Measurements from ENCODE around the gene COPG1. TPM values are rescaled to one million over a fixed set of nuclear protein-coding genes. Genes with fewer than 3 reads are reported as not detected.

The COPG1 gene
- total and polyA plus RNA-seq, 2 experiments from 2014 or later: 114 to 154 TPM

DNA sequence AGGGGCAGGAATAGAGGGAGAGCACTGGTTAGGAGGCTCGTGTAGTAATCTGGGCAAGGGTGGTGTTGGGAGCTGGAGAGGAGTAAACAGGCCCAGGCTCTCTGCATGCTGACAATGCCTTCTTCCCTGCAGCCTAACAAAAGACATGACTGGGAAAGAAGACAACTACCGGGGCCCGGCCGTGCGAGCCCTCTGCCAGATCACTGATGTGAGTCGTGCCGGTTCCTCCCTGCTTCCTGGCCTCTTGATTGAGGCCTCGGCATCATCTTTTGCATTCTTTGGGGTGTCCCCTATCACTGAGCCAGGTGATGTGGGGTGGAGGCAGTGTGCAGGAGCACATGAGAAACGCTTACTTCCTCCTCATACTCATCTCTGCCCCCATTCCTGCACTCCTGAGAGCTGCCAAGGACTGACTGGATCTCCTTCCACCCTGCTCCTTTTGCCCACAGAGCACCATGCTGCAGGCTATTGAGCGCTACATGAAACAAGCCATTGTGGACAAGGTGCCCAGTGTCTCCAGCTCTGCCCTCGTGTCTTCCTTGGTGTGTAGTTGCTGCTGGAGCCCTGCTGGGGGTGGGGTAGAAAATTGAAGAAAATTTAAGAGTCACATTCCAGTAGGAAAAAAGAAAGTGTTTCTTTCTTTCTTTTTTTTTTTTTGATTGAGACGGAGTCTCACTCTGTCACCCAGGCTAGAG lies 5.3 kb downstream of the COPG1 start:
- peaks cover 55% of the 10 kb centered on the region for H3K36me3 ChIP-seq

DNA sequence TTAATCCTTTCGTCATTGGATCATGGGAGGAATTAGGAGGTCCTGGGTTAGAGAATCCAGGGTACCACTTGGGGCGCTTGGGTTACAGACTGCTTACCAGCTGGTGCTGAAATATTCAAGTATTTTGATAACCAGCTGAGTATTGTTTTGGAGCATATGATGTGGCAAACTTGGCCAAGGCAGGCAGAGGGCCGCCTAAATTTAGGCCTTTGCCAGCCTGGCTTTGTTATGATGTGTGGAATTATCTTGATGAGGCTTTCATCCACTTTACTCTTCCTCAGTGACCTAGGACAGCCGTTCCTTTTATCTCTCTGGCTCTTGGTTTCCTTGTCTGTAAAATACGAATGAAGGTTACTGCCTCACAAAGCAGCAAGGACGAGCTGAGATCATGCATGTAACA lies 6.9 kb downstream of the COPG1 start:
- DNase-seq (ENCODE audit: low read depth in 1 of 2, low spot score in 1 of 2): no peak
- H3K27ac ChIP-seq: no peak overlapping the region
- H3K27me3 ChIP-seq: no peaks in the 10 kb centered on the region
- no peak overlapping the region for H3K4me3 ChIP-seq
- no peak for TF ChIP-seq CTCF (IDR thresholded peaks at IDR 0.05; ENCODE audit: low read depth, low read length)
- no peaks in the 10 kb centered on the region for H3K9me3 ChIP-seq (ENCODE audit: low read depth)
- peaks cover 68% of the 10 kb centered on the region for H3K36me3 ChIP-seq
- H3K4me1 ChIP-seq (ENCODE audit: low read depth): no peaks in the 10 kb centered on the region

More for the DNA sequence above, 5.3 kb downstream of the COPG1 start:
- H3K27me3 ChIP-seq: no peaks in the 10 kb centered on the region
- H3K4me3 ChIP-seq: no peak overlapping the region
- no peak overlapping the region for H3K27ac ChIP-seq
- H3K4me1 ChIP-seq (ENCODE audit: low read depth): no peaks in the 10 kb centered on the region
- DNase-seq (ENCODE audit: low read depth in 1 of 2, low spot score in 1 of 2): no peak
- no peak for TF ChIP-seq CTCF (IDR thresholded peaks at IDR 0.05; ENCODE audit: low read depth, low read length)
- no peaks in the 10 kb centered on the region for H3K9me3 ChIP-seq (ENCODE audit: low read depth)

DNA sequence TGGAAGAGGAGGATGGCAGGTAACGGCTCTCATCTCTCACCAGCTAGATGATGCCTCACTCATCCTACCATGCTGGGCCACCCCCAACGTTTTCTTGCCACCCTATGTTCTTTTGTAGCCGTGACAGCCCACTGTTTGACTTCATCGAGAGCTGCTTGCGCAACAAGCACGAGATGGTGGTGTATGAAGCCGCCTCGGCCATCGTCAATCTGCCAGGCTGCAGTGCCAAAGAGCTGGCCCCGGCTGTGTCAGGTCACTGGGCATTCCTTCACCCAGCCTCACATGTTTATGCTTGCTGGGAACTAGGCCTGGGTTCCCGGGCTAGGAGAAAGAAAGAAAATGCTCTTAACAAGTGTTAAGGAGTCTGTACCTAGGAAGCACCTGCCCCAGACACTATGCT lies 8.2 kb downstream of the COPG1 start:
- peaks cover 67% of the 10 kb centered on the region for H3K36me3 ChIP-seq

DNA sequence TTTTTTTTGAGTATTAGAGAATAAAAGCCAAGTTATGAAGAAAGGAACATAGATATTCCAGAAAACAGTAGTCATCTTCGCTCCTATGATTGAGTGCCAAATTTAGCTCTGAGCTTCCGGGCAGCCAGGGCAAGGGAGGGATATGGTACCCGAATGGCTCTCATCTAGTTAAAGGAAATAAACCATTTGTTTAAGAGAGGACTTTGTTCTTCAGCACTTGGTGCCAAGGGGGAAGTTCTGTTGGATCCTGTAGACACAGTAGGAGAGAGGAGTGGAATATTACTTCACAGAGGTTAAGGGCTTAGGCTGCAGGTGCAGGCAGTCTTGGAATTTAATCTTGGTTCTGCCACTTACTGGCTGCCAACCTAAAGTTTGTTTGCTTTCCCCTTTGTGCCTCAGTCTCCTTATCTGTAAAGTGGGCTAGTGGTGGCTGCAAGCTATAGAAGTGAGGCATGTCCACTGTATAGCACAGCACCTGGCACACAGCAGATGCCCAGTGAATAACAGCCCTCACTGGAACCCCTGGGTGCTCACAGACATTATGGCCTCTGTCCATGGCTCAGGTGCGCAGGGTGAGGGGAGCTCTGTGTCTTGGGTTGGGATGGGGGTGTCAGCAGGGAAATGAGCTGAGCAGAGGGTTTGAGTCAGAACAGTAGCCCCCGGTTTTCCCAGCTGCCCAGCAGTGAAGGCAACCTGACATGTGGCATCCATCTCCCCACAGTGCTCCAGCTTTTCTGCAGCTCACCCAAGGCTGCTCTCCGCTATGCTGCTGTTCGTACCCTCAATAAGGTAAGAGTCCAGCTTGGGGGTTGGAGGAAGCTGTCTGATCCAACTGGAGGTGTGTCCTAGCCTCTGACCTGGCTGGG lies 10.4 kb downstream of the COPG1 start:
- Histone ChIP-seq H3K36me3 (peaks cover 67% of the 10 kb centered on the region), H3K4me1 (ENCODE audit: low read depth) (no peaks in the 10 kb centered on the region), H3K27ac (no peak overlapping the region), H3K27me3 (no peaks in the 10 kb centered on the region), H3K9me3 (ENCODE audit: low read depth) (no peaks in the 10 kb centered on the region), H3K4me3 (no peak overlapping the region)
- TF ChIP-seq CTCF (IDR thresholded peaks at IDR 0.05; ENCODE audit: low read depth, low read length): no peak
- no peak for DNase-seq (ENCODE audit: low read depth in 1 of 2, low spot score in 1 of 2)

More for the DNA sequence above, 8.2 kb downstream of the COPG1 start:
- H3K27ac ChIP-seq: no peak overlapping the region
- H3K27me3 ChIP-seq: no peaks in the 10 kb centered on the region
- H3K4me1 ChIP-seq (ENCODE audit: low read depth): no peaks in the 10 kb centered on the region
- H3K4me3 ChIP-seq: no peak overlapping the region
- no peak for TF ChIP-seq CTCF (IDR thresholded peaks at IDR 0.05; ENCODE audit: low read depth, low read length)
- no peak for DNase-seq (ENCODE audit: low read depth in 1 of 2, low spot score in 1 of 2)
- H3K9me3 ChIP-seq (ENCODE audit: low read depth): no peaks in the 10 kb centered on the region

DNA sequence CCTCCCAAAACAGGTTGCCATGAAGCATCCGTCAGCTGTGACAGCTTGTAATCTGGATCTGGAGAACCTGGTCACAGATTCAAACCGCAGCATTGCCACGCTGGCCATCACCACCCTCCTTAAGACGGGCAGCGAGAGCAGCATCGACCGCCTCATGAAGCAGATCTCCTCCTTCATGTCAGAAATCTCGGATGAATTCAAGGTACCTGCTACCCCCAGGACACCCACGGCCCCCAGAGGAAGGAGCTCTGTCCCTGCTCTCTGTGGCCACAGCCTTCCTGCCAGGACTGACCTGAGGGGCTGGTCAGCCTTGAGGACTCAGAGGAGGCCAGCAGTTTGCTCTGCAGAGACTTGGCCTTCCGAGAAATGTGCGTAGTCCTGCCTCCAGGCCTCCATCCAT lies 11.2 kb downstream of the COPG1 start:
- H3K4me3 ChIP-seq: no peak overlapping the region
- H3K4me1 ChIP-seq (ENCODE audit: low read depth): no peaks in the 10 kb centered on the region
- no peaks in the 10 kb centered on the region for H3K9me3 ChIP-seq (ENCODE audit: low read depth)
- peaks cover 70% of the 10 kb centered on the region for H3K36me3 ChIP-seq
- no peak overlapping the region for H3K27ac ChIP-seq
- DNase-seq (ENCODE audit: low read depth in 1 of 2, low spot score in 1 of 2): no peak
- H3K27me3 ChIP-seq: no peaks in the 10 kb centered on the region
- no peak for TF ChIP-seq CTCF (IDR thresholded peaks at IDR 0.05; ENCODE audit: low read depth, low read length)

All from cardiac muscle cell (in vitro differentiated cells and primary cell).